Measurements from ENCODE around the gene PCBP4. TPM values are rescaled to one million over a fixed set of nuclear protein-coding genes. Genes with fewer than 3 reads are reported as not detected.

Gene PCBP4
- total RNA-seq, 2 experiments from 2014 or later, result 2.0 to 12.5 TPM

GRCh38 chr3:51997172-51997571 lies 29.9 kb upstream of the PCBP4 start:
- Histone ChIP-seq H4K20me1 (ENCODE audit: insufficient read depth, low read length) (peaks cover 9% of the 10 kb centered on the region; the same call in 1 of the 2 replicates), H3K4me2 (ENCODE audit: low read length) (no peak overlapping the region), H3K79me2 (ENCODE audit: insufficient read depth, low read depth, low read length) (peaks cover 27% of the 10 kb centered on the region), H3K9me2 (ENCODE audit: insufficient read depth, low read length) (no peaks in the 10 kb centered on the region), H2AFZ (ENCODE audit: low read length) (no peak overlapping the region), H3K4me1 (ENCODE audit: insufficient read depth, low read length, poor library complexity, severe bottlenecking) (peaks cover 28% of the 10 kb centered on the region), H3K9me3 (ENCODE audit: low read length) (no peaks in the 10 kb centered on the region), H3K36me3 (ENCODE audit: insufficient read depth, low read length) (peaks cover 34% of the 10 kb centered on the region), H3K27ac (ENCODE audit: low read depth, low read length, poor library complexity, severe bottlenecking) (no peak overlapping the region), H3K4me3 (ENCODE audit: low read depth, low read length, poor library complexity, severe bottlenecking) (no peak overlapping the region)
- ChIA-PET CTCF (ENCODE audit: unreplicated experiment) (no interaction called here), POLR2A (interaction anchor here (0.6 kb wide), 1 partner anchor 409 kb away, joined by 4 read pairs; no protein-coding TSS in a partner anchor)
- intact Hi-C loops (cut with micrococcal nuclease; ENCODE audit: unreplicated experiment), result no loop called here
- no TSS peak for BruUV-seq (replicated peaks)
- no peak for DNase-seq (ENCODE audit: low spot score)
- TF ChIP-seq EZH2phosphoT487 (IDR thresholded peaks at IDR 0.05; ENCODE audit: borderline replicate concordance, low read depth, low read length), result no peak
- TF ChIP-seq, protein P1, sequence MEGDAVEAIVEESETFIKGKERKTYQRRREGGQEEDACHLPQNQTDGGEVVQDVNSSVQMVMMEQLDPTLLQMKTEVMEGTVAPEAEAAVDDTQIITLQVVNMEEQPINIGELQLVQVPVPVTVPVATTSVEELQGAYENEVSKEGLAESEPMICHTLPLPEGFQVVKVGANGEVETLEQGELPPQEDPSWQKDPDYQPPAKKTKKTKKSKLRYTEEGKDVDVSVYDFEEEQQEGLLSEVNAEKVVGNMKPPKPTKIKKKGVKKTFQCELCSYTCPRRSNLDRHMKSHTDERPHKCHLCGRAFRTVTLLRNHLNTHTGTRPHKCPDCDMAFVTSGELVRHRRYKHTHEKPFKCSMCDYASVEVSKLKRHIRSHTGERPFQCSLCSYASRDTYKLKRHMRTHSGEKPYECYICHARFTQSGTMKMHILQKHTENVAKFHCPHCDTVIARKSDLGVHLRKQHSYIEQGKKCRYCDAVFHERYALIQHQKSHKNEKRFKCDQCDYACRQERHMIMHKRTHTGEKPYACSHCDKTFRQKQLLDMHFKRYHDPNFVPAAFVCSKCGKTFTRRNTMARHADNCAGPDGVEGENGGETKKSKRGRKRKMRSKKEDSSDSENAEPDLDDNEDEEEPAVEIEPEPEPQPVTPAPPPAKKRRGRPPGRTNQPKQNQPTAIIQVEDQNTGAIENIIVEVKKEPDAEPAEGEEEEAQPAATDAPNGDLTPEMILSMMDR (conservative IDR thresholded peaks at IDR 0.05; ENCODE audit: low read length), result no peak

DNA sequence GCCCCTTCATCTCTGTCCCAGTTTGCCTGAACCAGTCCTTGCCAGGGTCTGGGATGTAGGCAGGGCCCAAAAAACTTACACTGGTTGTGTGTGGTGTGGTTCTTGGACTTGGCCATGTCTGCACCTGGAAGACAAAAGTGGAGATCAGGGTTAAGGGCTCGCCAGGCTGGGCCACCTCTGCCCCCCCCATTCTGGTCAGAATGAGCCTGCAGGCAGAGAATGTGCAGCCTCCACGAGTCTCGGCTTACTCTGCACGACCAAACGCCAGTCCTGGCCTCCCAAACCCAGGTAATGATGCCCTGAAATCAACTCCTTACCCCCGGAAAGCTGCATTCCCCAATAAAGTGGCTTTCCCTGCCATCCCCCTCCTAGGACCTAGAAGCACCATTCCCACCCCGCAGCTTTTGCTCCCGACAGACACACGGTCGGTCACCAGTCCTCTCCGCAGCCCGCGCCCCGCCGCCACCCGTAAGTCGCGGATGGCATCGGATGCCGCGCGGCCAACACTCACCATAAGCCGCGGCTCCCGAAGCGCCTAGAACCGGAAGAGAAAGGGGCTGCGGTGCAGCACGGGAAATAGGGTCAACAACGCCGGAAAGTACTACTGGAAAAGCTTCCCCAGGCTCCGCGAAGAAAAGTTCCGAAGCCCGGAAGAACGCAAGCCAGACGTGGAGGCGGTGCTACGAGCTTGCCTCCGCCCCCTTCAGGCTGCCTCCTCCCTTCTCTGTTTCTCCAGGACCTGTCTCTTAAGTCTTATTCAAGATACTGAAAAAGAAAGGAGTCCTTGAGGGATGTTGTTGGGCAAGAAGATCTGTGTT lies 28.3 kb upstream of the PCBP4 start, which contains the start of gene RPL29:
Gene RPL29, minus strand, starts transcription at position 550 of the 818 bp plus-strand sequence. Its CDS starts 434 bp downstream, at position 116.
- Histone ChIP-seq H3K4me2 (ENCODE audit: low read length) (peak within 1 kb of the TSS; percentile 96), H3K4me1 (ENCODE audit: insufficient read depth, low read length, poor library complexity, severe bottlenecking) (peaks cover 29% of the 10 kb centered on the region), H3K4me3 (ENCODE audit: low read depth, low read length, poor library complexity, severe bottlenecking) (peak within 1 kb of the TSS; percentile 96), H2AFZ (ENCODE audit: low read length) (peak within 1 kb of the TSS; percentile 47; the same call in 1 of the 2 replicates), H3K9me2 (ENCODE audit: insufficient read depth, low read length) (no peaks in the 10 kb centered on the region), H4K20me1 (ENCODE audit: insufficient read depth, low read length) (peaks cover 12% of the 10 kb centered on the region; the same call in 1 of the 2 replicates), H3K9me3 (ENCODE audit: low read length) (no peaks in the 10 kb centered on the region), H3K79me2 (ENCODE audit: insufficient read depth, low read depth, low read length) (peaks cover 27% of the 10 kb centered on the region), H3K27ac (ENCODE audit: low read depth, low read length, poor library complexity, severe bottlenecking) (peak within 1 kb of the TSS; percentile 60), H3K36me3 (ENCODE audit: insufficient read depth, low read length) (peaks cover 44% of the 10 kb centered on the region)
- POLR2A ChIA-PET, result interaction anchor here (0.7 to 2.4 kb wide), 5 partner anchors 22 to 61 kb away, joined by 3 to 11 read pairs (median 3); partner anchors contain the start of genes ABHD14B, PARP3 and RRP9
- TF ChIP-seq, protein P1 (conservative IDR thresholded peaks at IDR 0.05; ENCODE audit: low read length), result no peak
- TF ChIP-seq EZH2phosphoT487 (IDR thresholded peaks at IDR 0.05; ENCODE audit: borderline replicate concordance, low read depth, low read length), result no peak
- DNase-seq (ENCODE audit: low spot score), result peak; percentile 96
- CTCF ChIA-PET (ENCODE audit: unreplicated experiment), result no interaction called here
- intact Hi-C loops (cut with micrococcal nuclease; ENCODE audit: unreplicated experiment), result loop anchor here (1.0 to 2.0 kb wide), 2 partner anchors 21 to 53 kb away; partner anchors contain the start of genes ABHD14A, ABHD14B and PARP3
- BruUV-seq (replicated peaks), result no TSS peak
